SK-N-SH (cell line): Measurements from ENCODE around the gene MGST2. TPM values are rescaled to one million over a fixed set of nuclear protein-coding genes. Genes with fewer than 3 reads are reported as not detected.

ENCODE experiments used
- CTCF ChIA-PET: fragments of 300-600, 350-600 bp; formaldehyde crosslinking; extraction: SDS; loops from one replicate; lab custom pipeline; 2021; lab: Yijun Ruan, JAX
- POLR2A ChIA-PET: fragments of 350-600 bp; sonication (Branson Sonifier 250); formaldehyde crosslinking; extraction: SDS; loops from one replicate; lab custom pipeline; 2020; ENCODE audit warnings: antibody characterized with exemption, inconsistent platforms; lab: Yijun Ruan, JAX
- DNase-seq: peaks from one replicate; pipeline ENCODE4 v3.0.0; 2012
- H2AFZ ChIP-seq: fragments of 200-600 bp; sonication (generic); 2 replicates; pipeline ENCODE4 v1.8.1; 2016; ENCODE audit warnings: antibody characterized with exemption, mild to moderate bottlenecking, low read depth
- H3F3A ChIP-seq: fragments of 200-600 bp; sonication (generic); replicated peaks from 2 replicates; pipeline ENCODE3; 2016; ENCODE audit warnings: antibody characterized with exemption, mild to moderate bottlenecking; ENCODE audit not compliant: insufficient read depth
- H3K27ac ChIP-seq, 2 experiments: fragments of 200-500 bp in 1 of 2; fragments of 200-600 bp in 1 of 2; sonication (Bioruptor generic) in 1 of 2; sonication (generic), shearing (Covaris generic) in 1 of 2; 2 replicates each; pipeline versions ENCODE4 v1.5.1 to v1.6.1; 2014 to 2016; ENCODE audit warnings: low read depth in 2 of 2, inconsistent platforms in 1 of 2, low read length in 1 of 2, mild to moderate bottlenecking in 1 of 2, mixed read lengths in 1 of 2
- H3K27me3 ChIP-seq: fragments of 200-600 bp; sonication (generic), shearing (Covaris generic); 2 replicates; pipeline ENCODE4 v1.6.1; 2016; ENCODE audit warnings: mixed run types; ENCODE audit not compliant: insufficient read depth
- H3K36me3 ChIP-seq, 2 experiments: fragments of 200-500 bp in 1 of 2; fragments of 200-600 bp in 1 of 2; sonication (Bioruptor generic) in 1 of 2; sonication (generic) in 1 of 2; replicated peaks in 1 of 2; 2 replicates each; pipeline versions ENCODE3 to v1.5.1; 2014 to 2016; ENCODE audit warnings: low read length in 1 of 2, mild to moderate bottlenecking in 1 of 2; ENCODE audit not compliant: insufficient read depth in 2 of 2, control insufficient read depth in 1 of 2
- H3K4me1 ChIP-seq, 2 experiments: fragments of 200-500 bp in 1 of 2; fragments of 200-600 bp in 1 of 2; sonication (Bioruptor generic) in 1 of 2; sonication (generic), shearing (Covaris generic) in 1 of 2; 2 replicates each; pipeline versions ENCODE4 v1.5.1 to v1.6.1; 2014 to 2016; ENCODE audit warnings: low read depth in 1 of 2, low read length in 1 of 2, mixed run types in 1 of 2; ENCODE audit not compliant: insufficient read depth in 2 of 2, control insufficient read depth in 1 of 2
- H3K4me2 ChIP-seq: fragments of 200-600 bp; sonication (generic), shearing (Covaris generic); 2 replicates; pipeline ENCODE4 v1.6.1; 2017; ENCODE audit warnings: mixed run types
- H3K4me3 ChIP-seq, 2 experiments: fragments of 200-500 bp in 1 of 2; fragments of 200-600 bp in 1 of 2; sonication (Bioruptor generic) in 1 of 2; sonication (generic), shearing (Covaris generic) in 1 of 2; 2 replicates each; pipeline versions ENCODE4 v1.5.1 to v1.8.1; 2014 to 2016; ENCODE audit warnings: low read depth in 2 of 2, inconsistent platforms in 1 of 2, low read length in 1 of 2, mild to moderate bottlenecking in 1 of 2, mixed read lengths in 1 of 2, moderate library complexity in 1 of 2
- H3K79me2 ChIP-seq: fragments of 200-600 bp; sonication (generic); 2 replicates; pipeline ENCODE4 v1.8.1; 2017; ENCODE audit warnings: mild to moderate bottlenecking; ENCODE audit not compliant: insufficient read depth
- H3K9ac ChIP-seq: fragments of 200-600 bp; sonication (generic); 2 replicates; pipeline ENCODE4 v1.6.1; 2017; ENCODE audit warnings: mixed run types
- H3K9me2 ChIP-seq: fragments of 200-600 bp; sonication (generic); 2 replicates; pipeline ENCODE4 v1.6.1; 2017; ENCODE audit warnings: mixed run types
- H3K9me3 ChIP-seq: fragments of 200-600 bp; sonication (generic); 2 replicates; pipeline ENCODE4 v1.6.1; 2017; ENCODE audit warnings: mixed run types, mild to moderate bottlenecking, moderate library complexity
- H4K20me1 ChIP-seq: fragments of 200-600 bp; sonication (generic); 2 replicates; pipeline ENCODE4 v1.6.1; 2017; ENCODE audit warnings: mild to moderate bottlenecking, mixed run types; ENCODE audit not compliant: insufficient read depth
- CHD2 ChIP-seq: fragments of 150-350 bp; IDR thresholded peaks from 2 replicates; pipeline ENCODE4 v1.6.1; 2018; ENCODE audit warnings: low read length; ENCODE audit not compliant: partially characterized antibody
- FOSL2 ChIP-seq: IDR thresholded peaks from 2 replicates; pipeline ENCODE4 v1.4.0; 2012; ENCODE audit warnings: low read depth, mild to moderate bottlenecking, moderate library complexity, borderline replicate concordance
- FOXM1 ChIP-seq: IDR thresholded peaks from 2 replicates; pipeline ENCODE4 v1.4.0; 2012; ENCODE audit warnings: low read depth, mild to moderate bottlenecking
- GATA2 ChIP-seq: sonication (generic); formaldehyde crosslinking; IDR thresholded peaks from 2 replicates; pipeline ENCODE4 v1.5.0; 2020; ENCODE audit warnings: mild to moderate bottlenecking, missing genetic modification reagents
- JUND ChIP-seq: IDR thresholded peaks from 2 replicates; pipeline ENCODE4 v1.4.0; 2012
- MXI1 ChIP-seq: IDR thresholded peaks from 2 replicates; pipeline ENCODE4 v1.6.1; 2012; ENCODE audit warnings: mild to moderate bottlenecking, low read depth, low read length, improper control_type of control experiment
- NFIC ChIP-seq: IDR thresholded peaks from 2 replicates; pipeline ENCODE4 v1.4.0; 2012; ENCODE audit warnings: borderline replicate concordance
- NRF1 ChIP-seq: IDR thresholded peaks from 2 replicates; pipeline ENCODE4 v1.6.1; 2012; ENCODE audit warnings: low read depth, mild to moderate bottlenecking, low read length
- PBX3 ChIP-seq: IDR thresholded peaks from 2 replicates; pipeline ENCODE4; 2012
- RAD21 ChIP-seq: IDR thresholded peaks from 2 replicates; pipeline ENCODE4 v1.6.1; 2012; ENCODE audit warnings: mild to moderate bottlenecking, low read length
- SMC3 ChIP-seq: IDR thresholded peaks from 2 replicates; pipeline ENCODE4 v1.6.1; 2012; ENCODE audit warnings: low read depth, low read length, improper control_type of control experiment
- TEAD4 ChIP-seq: IDR thresholded peaks from 2 replicates; pipeline ENCODE4 v1.4.0; 2012; ENCODE audit warnings: mild to moderate bottlenecking, borderline replicate concordance; ENCODE audit not compliant: insufficient read depth
- USF1 ChIP-seq: IDR thresholded peaks from 2 replicates; pipeline ENCODE4 v1.4.0; 2012; ENCODE audit warnings: low read depth, borderline replicate concordance
- USF2 ChIP-seq: fragments of 150-350 bp; IDR thresholded peaks from 2 replicates; pipeline ENCODE4 v1.6.1; 2017; ENCODE audit warnings: antibody characterized with exemption, low read length, low read depth, borderline replicate concordance
- WGBS: methylation state at CpG from one replicate; pipeline ENCODE4 v1.1.6; 2017; ENCODE audit warnings: low lambda C conversion rate; 5-methylcytosine and 5-hydroxymethylcytosine counted together
- polyA plus RNA-seq, 3 experiments: library from polyadenylated mRNA; depleted of rRNA; stranded (reverse); fragments of >200 nt; gene quantifications; 2 replicates each; pipeline ENCODE4 v1.2.3, GENCODE V29; 2012

Gene MGST2
- polyA plus RNA-seq, 1 of the 3 experiments (the other 2 are of a cell fraction): 26.5 TPM

DNA sequence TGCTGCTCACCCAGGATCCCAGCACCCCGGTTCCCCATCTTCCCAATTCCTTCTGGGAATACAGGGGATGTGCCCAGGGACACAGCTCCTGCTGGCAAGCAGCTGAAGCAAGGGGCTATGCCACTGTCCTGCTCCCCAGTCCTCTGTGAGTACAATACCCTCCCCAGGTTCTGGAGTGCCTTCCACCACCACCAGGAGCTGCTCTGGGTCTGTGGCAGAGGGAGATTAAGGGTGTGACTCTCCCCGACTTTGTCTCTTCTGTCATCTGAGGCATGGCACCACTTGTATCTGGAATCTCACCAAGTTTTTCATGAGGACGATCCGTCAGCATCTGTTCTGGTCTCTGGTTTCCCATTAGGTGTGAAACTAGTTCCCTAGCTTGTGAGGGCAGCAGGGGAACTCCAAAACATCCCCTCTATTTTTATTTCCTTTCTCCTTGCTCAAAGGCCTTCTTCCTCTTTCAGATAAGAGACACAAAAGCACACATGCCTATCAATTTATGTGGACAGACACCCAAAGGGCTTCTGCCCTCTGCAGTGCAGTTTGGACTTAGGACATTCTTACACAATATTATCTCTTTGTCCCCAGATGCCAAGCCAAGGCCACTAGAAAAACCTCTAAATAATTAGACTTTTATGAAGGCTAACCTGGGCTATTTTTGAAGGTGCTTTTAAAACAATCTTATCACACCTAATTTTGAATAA lies 26.8 kb downstream of the MGST2 start:
- Histone ChIP-seq H3K4me1 (peaks cover 0 to 7% of the 10 kb centered on the region in 2 experiments; a peak in 2 of 4 replicates), H3F3A (no peaks in the 10 kb centered on the region), H3K27ac (peak overlapping the region in 1 of 2 experiments; percentile 22; a peak in 1 of 4 replicates), H3K4me2 (no peak overlapping the region), H3K27me3 (no peaks in the 10 kb centered on the region), H3K9ac (no peak overlapping the region), H2AFZ (no peak overlapping the region), H4K20me1 (no peaks in the 10 kb centered on the region), H3K36me3 (peaks cover 6 to 9% of the 10 kb centered on the region in 2 experiments), H3K9me3 (peaks cover 8% of the 10 kb centered on the region; the same call in 1 of the 2 replicates), H3K79me2 (no peaks in the 10 kb centered on the region; the same call in 1 of the 2 replicates), H3K9me2 (no peaks in the 10 kb centered on the region), H3K4me3 (no peak overlapping the region)
- WGBS: 58% methylated on average over 4 of the region's 4 CpGs
- DNase-seq: peak; percentile 59
- CTCF ChIA-PET: interaction anchor here (1.0 to 1.5 kb wide), 5 partner anchors 9 to 458 kb away, joined by 3 to 5 read pairs (median 4); no protein-coding TSS in a partner anchor
- TF ChIP-seq RAD21: peak; percentile 71
- TF ChIP-seq SMC3: peak; percentile 24; the same call in 1 of the 2 replicates
- peak; percentile 38; the same call in 1 of the 2 replicates for TF ChIP-seq MXI1
- TF ChIP-seq NFIC: no peak
- no peak for TF ChIP-seq FOSL2
- POLR2A ChIA-PET: interaction anchor here (1.4 kb wide), 1 partner anchor 545 kb away, joined by 3 read pairs; no protein-coding TSS in a partner anchor

DNA sequence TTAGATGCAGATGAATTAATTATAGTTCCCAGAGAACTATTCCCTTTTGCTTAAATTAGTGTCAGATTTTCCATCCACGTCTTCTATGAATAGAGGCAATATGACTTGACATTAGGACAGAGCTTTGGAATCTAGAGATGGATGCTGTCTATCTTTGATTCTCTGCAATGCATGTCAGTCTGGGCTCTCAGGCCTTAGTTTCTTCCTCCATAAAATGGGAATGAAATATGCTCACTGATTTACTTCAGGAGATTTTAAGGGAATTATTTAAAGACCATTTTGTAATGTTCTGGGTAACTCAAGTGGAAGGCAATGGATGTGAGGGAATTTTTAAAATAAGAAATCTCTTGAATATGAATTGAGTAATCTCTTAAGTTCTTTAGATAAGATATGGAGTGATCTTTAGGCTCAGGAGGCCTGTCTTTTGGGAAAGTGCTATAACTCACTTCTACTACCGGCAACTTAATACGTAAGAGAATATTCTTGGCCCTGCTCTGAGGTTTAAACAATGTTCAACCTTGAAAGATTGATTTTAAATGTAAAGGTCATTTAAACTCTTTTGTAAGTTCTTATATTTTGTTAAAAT lies 29.0 kb downstream of the MGST2 start:
- H3K36me3 ChIP-seq: peaks cover 6 to 12% of the 10 kb centered on the region in 2 experiments
- H3K27ac ChIP-seq: no peak overlapping the region
- H3F3A ChIP-seq: peaks cover 3% of the 10 kb centered on the region
- H3K4me3 ChIP-seq: no peak overlapping the region
- peaks cover 0 to 7% of the 10 kb centered on the region in 2 experiments; a peak in 2 of 4 replicates for H3K4me1 ChIP-seq
- 92% methylated on average over 3 of the region's 3 CpGs for WGBS
- POLR2A ChIA-PET: no interaction called here
- no peaks in the 10 kb centered on the region for H4K20me1 ChIP-seq
- H2AFZ ChIP-seq: no peak overlapping the region
- H3K9ac ChIP-seq: no peak overlapping the region
- no peak for DNase-seq
- no peak for TF ChIP-seq JUND
- no peak for TF ChIP-seq USF1
- TF ChIP-seq TEAD4: no peak
- TF ChIP-seq CHD2: no peak
- no peak for TF ChIP-seq PBX3
- TF ChIP-seq FOXM1: no peak
- no peak for TF ChIP-seq NRF1
- no peak for TF ChIP-seq GATA2 (CRISPR knock-in tag)
- TF ChIP-seq USF2: no peak
- no peak for TF ChIP-seq MXI1
- no peak for TF ChIP-seq SMC3
- no peak for TF ChIP-seq FOSL2
- H3K9me2 ChIP-seq: no peaks in the 10 kb centered on the region
- H3K9me3 ChIP-seq: peaks cover 8% of the 10 kb centered on the region; the same call in 1 of the 2 replicates
- H3K27me3 ChIP-seq: no peaks in the 10 kb centered on the region
- H3K4me2 ChIP-seq: no peak overlapping the region
- H3K79me2 ChIP-seq: no peaks in the 10 kb centered on the region
- CTCF ChIA-PET: interaction anchor here (0.8 kb wide), 1 partner anchor 77 kb away, joined by 3 read pairs; no protein-coding TSS in a partner anchor
